ENCODE data around the gene NFIB.

DNA sequence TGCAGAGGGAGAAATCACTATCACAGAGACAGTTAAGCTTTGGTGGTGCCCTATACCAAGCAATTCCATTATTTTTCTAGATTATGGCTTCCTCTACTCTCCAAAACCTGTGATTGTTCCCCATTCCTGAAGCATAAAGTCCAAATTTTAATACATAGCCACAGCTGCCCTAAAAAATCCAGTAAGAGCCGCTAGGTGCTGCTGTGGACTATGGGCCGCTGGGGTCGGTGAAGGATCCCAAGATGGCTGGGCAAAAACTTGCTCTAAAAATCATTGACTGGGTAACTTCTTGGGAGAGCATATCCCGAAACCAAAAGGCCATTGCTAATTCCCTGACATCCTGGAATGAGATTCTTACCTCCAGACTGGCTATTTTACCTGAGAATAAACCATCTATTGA, 245.3 kb downstream of the NFIB start:
- TF ChIP-seq, protein P1, sequence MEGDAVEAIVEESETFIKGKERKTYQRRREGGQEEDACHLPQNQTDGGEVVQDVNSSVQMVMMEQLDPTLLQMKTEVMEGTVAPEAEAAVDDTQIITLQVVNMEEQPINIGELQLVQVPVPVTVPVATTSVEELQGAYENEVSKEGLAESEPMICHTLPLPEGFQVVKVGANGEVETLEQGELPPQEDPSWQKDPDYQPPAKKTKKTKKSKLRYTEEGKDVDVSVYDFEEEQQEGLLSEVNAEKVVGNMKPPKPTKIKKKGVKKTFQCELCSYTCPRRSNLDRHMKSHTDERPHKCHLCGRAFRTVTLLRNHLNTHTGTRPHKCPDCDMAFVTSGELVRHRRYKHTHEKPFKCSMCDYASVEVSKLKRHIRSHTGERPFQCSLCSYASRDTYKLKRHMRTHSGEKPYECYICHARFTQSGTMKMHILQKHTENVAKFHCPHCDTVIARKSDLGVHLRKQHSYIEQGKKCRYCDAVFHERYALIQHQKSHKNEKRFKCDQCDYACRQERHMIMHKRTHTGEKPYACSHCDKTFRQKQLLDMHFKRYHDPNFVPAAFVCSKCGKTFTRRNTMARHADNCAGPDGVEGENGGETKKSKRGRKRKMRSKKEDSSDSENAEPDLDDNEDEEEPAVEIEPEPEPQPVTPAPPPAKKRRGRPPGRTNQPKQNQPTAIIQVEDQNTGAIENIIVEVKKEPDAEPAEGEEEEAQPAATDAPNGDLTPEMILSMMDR (IDR thresholded peaks at IDR 0.05), result no peak
- TF ChIP-seq NFE2L1 (CRISPR knock-in tag; IDR thresholded peaks at IDR 0.05), result no peak
- TF ChIP-seq, protein P2, sequence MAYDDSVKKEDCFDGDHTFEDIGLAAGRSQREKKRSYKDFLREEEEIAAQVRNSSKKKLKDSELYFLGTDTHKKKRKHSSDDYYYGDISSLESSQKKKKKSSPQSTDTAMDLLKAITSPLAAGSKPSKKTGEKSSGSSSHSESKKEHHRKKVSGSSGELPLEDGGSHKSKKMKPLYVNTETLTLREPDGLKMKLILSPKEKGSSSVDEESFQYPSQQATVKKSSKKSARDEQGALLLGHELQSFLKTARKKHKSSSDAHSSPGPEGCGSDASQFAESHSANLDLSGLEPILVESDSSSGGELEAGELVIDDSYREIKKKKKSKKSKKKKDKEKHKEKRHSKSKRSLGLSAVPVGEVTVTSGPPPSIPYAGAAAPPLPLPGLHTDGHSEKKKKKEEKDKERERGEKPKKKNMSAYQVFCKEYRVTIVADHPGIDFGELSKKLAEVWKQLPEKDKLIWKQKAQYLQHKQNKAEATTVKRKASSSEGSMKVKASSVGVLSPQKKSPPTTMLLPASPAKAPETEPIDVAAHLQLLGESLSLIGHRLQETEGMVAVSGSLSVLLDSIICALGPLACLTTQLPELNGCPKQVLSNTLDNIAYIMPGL (CRISPR knock-in tag; IDR thresholded peaks at IDR 0.05), result no peak
- TF ChIP-seq KAT7 (CRISPR knock-in tag; IDR thresholded peaks at IDR 0.05; ENCODE audit: borderline replicate concordance), result no peak
- TF ChIP-seq, protein P3, sequence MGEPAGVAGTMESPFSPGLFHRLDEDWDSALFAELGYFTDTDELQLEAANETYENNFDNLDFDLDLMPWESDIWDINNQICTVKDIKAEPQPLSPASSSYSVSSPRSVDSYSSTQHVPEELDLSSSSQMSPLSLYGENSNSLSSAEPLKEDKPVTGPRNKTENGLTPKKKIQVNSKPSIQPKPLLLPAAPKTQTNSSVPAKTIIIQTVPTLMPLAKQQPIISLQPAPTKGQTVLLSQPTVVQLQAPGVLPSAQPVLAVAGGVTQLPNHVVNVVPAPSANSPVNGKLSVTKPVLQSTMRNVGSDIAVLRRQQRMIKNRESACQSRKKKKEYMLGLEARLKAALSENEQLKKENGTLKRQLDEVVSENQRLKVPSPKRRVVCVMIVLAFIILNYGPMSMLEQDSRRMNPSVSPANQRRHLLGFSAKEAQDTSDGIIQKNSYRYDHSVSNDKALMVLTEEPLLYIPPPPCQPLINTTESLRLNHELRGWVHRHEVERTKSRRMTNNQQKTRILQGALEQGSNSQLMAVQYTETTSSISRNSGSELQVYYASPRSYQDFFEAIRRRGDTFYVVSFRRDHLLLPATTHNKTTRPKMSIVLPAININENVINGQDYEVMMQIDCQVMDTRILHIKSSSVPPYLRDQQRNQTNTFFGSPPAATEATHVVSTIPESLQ (CRISPR knock-in tag; IDR thresholded peaks at IDR 0.05), result no peak
- TF ChIP-seq, protein P4, sequence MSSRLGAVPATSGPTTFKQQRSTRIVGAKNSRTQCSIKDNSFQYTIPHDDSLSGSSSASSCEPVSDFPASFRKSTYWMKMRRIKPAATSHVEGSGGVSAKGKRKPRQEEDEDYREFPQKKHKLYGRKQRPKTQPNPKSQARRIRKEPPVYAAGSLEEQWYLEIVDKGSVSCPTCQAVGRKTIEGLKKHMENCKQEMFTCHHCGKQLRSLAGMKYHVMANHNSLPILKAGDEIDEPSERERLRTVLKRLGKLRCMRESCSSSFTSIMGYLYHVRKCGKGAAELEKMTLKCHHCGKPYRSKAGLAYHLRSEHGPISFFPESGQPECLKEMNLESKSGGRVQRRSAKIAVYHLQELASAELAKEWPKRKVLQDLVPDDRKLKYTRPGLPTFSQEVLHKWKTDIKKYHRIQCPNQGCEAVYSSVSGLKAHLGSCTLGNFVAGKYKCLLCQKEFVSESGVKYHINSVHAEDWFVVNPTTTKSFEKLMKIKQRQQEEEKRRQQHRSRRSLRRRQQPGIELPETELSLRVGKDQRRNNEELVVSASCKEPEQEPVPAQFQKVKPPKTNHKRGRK (CRISPR knock-in tag; IDR thresholded peaks at IDR 0.05; ENCODE audit: borderline replicate concordance), result no peak
- TF ChIP-seq, protein P5, sequence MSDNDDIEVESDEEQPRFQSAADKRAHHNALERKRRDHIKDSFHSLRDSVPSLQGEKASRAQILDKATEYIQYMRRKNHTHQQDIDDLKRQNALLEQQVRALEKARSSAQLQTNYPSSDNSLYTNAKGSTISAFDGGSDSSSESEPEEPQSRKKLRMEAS (CRISPR knock-in tag; IDR thresholded peaks at IDR 0.05), result no peak
- TF ChIP-seq, protein P6, sequence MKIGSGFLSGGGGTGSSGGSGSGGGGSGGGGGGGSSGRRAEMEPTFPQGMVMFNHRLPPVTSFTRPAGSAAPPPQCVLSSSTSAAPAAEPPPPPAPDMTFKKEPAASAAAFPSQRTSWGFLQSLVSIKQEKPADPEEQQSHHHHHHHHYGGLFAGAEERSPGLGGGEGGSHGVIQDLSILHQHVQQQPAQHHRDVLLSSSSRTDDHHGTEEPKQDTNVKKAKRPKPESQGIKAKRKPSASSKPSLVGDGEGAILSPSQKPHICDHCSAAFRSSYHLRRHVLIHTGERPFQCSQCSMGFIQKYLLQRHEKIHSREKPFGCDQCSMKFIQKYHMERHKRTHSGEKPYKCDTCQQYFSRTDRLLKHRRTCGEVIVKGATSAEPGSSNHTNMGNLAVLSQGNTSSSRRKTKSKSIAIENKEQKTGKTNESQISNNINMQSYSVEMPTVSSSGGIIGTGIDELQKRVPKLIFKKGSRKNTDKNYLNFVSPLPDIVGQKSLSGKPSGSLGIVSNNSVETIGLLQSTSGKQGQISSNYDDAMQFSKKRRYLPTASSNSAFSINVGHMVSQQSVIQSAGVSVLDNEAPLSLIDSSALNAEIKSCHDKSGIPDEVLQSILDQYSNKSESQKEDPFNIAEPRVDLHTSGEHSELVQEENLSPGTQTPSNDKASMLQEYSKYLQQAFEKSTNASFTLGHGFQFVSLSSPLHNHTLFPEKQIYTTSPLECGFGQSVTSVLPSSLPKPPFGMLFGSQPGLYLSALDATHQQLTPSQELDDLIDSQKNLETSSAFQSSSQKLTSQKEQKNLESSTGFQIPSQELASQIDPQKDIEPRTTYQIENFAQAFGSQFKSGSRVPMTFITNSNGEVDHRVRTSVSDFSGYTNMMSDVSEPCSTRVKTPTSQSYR (CRISPR knock-in tag; IDR thresholded peaks at IDR 0.05), result no peak
